GM18517 (cell line): ENCODE measurements around the gene STK17A.
A peak's percentile ranks its signal among the peaks of the same experiment; 100 is the strongest.
"Not testable (repeated sequence)": the region's sequence is repeated elsewhere in the genome, so short reads cannot be mapped to it uniquely, and the experiment has no call there.

Experiments
- ATAC-seq: cut with Tn5 transposase; IDR thresholded peaks from one replicate; pipeline ENCODE4 v1.9.1; 2021; ENCODE audit warnings: mild to moderate bottlenecking, moderate library complexity; ENCODE audit not compliant: unreplicated experiment

Gene STK17A

DNA sequence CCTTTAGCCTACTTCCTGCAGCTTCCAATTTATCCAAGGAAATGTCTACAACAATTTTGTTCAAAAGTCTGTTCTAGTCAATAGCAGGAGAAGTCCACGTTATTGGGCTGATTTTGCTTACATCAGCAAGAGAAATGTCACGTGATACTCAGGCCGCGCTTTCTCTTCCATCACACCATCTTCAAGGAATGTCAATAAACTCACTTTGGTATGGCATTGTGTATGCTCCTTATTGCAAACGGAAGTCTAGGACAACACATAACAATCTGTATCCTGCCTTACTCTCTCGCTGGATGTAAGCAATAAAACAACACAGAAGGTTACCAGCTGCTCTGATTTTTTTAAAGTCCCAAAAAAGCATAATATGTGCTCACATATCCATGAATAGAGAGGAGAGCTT, 17.1 kb upstream of the STK17A start:
- no peak for ATAC-seq

DNA sequence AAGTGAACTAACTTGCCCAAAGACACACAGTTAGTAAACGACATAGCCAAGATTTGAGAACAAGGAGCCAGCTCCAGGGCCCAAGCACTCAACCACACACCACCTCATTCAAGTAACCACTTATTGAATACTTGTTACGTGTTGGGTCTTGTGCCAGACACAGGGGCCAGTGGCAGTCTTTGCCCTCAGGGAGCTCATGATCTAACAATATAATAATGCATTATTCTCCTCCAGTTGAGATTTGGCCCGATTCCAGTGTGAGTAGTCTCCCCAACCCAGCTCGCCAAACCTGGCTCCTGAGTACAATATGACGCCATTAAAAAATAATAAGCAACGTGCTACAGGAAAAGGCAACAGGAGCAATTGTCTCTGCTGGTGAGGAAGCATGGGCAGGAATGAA, 14.4 kb upstream of the STK17A start:
- no peak for ATAC-seq

- peak; percentile 74 for ATAC-seq
Observed at GRCh38 chr7:43569424-43569823, 13.5 kb upstream of the STK17A start.

GRCh38 chr7:43570688-43571365, 12.1 kb upstream of the STK17A start:
- ATAC-seq: peak; percentile 76

GRCh38 chr7:43572516-43573049, 10.3 kb upstream of the STK17A start:
- no peak for ATAC-seq

DNA sequence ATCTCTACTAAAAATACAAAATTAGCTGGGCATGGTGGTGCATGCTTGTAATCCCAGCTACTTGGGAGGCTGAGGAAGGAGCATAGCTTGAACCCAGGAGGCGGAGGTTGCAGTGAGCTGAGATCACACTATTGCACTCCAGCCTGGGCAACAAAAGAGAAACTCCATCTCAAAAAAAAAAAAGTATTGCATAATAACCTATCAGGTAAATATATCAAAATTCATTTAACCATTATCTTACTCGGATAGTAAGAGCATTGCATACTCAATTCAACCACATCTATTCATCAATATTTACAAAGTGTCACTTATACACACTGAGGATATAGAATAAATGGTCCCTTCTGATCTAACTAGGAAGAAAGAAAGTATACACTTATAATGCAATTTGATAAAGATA, 9.1 kb upstream of the STK17A start:
- ATAC-seq: not testable (repeated sequence)

GRCh38 chr7:43575506-43575905, 7.4 kb upstream of the STK17A start:
- no peak for ATAC-seq

DNA sequence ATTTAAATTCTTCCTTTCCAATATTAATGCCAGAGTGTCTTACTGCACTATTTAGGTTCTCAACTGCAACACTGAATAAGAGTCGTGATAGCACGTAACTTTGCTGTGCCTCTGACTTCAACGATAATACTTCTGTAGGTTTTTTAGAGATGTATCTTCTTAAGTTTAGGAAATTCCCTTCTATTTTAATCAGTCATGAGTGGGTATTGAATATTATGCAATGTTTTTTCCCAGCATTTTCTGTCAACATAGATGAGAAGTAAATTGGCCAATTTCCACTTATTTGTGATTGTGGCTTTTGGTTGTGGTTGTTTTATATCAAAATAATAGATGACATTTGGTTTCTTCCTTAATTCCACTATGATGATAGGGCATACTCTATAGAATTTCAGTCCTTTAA, 6.7 kb upstream of the STK17A start:
- ATAC-seq: no peak

DNA sequence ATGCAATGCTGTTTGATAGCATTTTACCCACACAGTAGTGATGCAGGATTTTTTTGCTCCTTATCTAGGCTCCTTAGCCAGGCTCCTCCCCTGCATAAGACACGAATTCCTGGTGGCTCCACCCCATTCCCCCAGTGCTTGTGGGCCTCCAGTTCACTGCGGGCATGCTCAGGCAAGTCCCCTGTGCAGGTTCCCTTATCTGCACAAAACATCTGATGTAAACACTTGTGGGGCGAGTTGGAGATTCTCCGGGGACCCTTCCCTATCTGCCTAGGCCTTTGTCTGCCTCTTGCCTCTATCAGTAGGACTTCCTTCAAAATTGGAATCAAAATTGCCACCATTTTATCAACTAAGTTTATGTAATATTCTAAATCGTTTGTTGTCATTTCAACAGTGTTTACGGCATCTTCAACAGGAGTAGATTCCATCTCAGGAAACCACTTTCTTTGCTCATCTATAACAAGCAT, 5.4 kb upstream of the STK17A start:
- ATAC-seq: no peak

GRCh38 chr7:43583424-43584194, 701 bp downstream of the STK17A start:
- peak; percentile 17 for ATAC-seq

GRCh38 chr7:43584195-43584586, 1.3 kb downstream of the STK17A start:
- no peak for ATAC-seq

DNA sequence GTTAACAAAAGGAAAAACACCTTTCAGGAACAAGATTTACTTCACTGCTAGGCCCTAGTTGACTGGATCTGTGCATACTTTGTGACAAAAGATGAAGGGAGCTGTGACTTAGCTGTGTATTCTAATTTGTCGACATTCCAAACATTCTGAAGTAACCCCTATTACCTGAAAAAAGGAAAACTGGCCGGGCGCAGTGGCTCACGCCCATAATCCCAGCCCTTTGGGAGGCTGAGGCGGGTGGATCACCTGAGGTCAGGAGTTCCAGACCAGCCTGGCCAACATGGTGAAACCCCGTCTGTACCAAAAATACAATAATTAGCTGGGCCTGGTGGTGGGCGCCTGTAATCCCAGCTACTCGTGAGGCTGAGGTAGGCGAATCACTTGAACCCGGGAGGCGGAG, 1.8 kb downstream of the STK17A start:
- ATAC-seq: not testable (repeated sequence)

GRCh38 chr7:43585562-43585961, 2.7 kb downstream of the STK17A start:
- ATAC-seq: no peak

DNA sequence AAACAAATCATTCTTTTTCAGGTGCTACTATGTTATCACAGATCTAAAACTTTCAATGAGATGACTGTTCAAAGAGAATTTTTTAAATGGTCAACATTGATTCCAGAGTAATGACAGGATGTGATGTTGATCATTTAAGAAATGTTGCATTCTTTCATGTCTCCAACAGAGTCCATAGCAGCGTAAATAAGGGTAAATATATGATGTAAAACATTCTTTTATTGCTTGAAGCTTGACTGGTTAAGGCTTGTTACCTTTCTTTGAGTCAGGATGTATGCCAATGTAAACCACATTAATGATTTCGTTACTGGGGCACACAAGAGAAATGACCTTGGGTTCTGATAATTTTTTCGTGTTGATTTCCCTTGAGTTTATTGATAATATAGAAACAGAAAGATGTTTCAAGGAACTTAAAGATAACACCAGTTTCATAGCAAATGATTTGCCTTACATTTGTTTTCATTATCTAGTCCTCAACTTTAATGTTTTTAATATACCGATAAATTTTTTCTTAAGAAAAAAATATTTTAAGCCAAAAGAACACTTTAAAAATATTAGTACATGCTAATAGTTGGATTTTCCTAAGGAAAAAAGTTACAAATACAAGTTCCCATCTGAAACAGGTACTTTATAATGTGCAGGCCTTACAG, 3.5 kb downstream of the STK17A start:
- ATAC-seq: no peak

DNA sequence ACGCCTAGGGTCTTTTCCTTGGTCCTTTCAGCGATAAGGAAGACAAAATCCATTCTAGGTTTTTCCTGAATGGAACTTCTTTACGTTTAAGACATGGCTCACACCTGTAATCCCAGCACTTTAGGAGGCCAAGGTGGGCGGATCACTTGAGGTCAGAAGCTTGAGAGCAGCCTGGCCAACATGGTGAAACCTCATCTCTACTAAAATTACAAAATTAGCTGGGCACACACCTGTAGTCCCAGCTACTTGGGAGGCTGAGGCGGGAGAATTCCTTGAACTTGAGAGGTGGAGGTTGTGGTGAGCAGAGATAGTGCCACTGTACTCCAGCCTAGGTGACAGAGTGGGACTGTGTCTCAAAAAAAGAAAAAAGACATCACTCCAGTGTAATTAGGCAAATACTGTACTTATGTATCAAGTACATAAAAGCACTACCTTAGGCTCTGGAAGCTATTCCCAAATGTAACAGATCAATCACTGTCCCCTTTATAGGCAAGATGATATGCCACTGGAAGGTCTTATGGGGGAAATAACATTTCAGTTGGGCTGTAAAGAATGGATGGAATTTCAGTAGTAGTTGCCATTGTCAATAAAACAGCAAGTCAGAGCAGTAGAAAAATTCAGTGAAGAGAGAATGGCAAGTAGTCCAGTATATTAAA, 5.7 kb downstream of the STK17A start:
- no peak for ATAC-seq

- no peak for ATAC-seq
Observed at GRCh38 chr7:43589133-43589478, 6.2 kb downstream of the STK17A start.

- no peak for ATAC-seq
Observed at GRCh38 chr7:43589728-43590127, 6.8 kb downstream of the STK17A start.

GRCh38 chr7:43590862-43591557, 8.1 kb downstream of the STK17A start:
- ATAC-seq: peak; percentile 71

- no peak for ATAC-seq
Observed at GRCh38 chr7:43591558-43592180, 8.8 kb downstream of the STK17A start.

- no peak for ATAC-seq
Observed at GRCh38 chr7:43592326-43592725, 9.4 kb downstream of the STK17A start.
